GM18498 (cell line): ENCODE measurements around the gene ACSBG1.

ENCODE experiments used
- ATAC-seq: cut with Tn5 transposase; IDR thresholded peaks from one replicate; pipeline ENCODE4 v1.9.1; 2021; ENCODE audit warnings: mild to moderate bottlenecking, moderate library complexity; ENCODE audit not compliant: unreplicated experiment

The ACSBG1 gene

DNA sequence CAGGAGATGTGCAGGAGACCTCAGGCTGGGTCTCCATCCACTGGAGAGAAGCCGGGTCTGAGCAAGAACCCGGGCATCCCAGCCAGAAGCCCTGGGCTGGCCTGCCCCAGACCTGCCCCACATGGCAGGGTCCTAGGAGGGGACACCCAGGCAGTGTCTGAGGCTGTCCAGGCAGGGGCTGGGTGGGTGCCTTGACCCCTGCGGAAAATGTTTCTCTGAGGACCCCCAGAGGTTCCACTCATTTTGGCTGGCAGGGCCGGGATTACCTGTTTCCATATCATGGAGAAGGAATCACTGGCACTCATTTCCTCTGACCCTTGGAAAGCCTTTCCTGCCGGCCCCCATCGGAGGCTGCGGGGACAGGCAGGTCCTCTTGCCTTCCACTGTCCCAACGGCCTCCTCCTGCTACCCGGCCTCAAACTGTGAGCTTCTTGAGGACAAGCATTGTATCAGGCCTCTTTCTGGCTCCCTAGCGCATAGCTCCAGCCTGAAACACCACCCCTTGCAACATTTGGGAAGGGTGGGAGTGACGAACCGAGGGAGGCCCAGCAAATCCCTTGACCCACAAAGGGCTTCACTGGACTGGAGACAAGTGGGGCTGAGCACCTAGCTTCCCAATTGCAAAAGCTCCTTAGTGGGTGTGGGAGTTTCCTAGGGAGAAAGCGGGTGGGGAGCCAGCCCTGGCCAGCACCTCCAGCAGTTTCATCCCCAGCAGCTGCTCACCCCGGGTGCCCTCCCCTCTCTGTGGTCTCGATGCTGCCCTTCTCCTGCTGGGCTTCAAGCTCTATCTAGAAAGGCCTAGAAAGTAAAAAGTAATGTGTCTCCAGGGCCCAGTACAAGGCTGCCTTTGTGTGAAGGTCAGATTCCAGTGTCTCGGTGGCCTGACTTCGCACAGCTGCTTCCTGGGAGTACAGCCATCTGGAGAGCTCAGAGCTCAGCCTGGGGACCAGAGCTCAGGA, 29.7 kb downstream of the ACSBG1 start:
- no peak for ATAC-seq

DNA sequence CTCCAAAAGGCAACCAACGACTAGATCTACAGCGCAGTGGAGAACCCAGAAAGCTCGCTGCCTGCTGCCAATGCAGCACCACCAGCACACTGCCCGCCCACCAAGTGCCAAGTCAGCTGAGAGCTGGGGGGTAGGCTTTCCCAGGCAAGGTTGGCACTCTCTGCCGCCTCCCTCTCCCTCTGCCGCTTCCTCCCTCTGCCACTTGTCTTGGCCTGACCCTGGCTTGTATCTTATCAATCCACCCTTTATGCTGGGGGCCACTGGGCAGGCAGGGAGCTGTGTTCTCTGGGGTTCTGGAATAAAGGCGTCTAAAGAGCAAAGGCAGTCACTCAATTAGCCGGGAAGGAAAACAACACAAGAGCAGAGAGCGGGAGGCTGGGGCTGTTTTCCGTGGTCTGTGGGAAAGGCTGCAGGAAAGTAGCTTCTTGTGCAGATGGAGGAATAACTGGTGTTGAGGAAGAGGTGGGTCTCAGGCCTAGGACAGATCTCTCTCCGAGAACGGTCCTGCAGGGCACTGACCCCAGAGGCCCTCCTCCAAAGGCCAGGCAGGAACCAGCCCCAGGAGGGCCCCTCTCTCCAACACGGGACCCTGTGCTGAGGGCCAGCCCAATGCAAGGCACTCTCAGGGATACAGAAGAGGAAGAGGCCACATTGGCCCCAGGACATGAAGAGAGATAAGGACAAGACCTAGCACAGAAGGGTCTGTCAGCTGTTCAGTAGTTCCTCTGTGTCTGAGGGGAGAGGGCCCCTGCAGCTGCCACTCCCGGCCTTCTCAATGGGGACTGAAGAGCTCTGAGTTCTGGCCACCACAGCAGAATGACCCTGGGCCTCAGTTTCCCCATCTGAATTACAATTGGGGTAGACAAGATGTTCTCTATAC, 30.8 kb downstream of the ACSBG1 start:
- no peak for ATAC-seq

DNA sequence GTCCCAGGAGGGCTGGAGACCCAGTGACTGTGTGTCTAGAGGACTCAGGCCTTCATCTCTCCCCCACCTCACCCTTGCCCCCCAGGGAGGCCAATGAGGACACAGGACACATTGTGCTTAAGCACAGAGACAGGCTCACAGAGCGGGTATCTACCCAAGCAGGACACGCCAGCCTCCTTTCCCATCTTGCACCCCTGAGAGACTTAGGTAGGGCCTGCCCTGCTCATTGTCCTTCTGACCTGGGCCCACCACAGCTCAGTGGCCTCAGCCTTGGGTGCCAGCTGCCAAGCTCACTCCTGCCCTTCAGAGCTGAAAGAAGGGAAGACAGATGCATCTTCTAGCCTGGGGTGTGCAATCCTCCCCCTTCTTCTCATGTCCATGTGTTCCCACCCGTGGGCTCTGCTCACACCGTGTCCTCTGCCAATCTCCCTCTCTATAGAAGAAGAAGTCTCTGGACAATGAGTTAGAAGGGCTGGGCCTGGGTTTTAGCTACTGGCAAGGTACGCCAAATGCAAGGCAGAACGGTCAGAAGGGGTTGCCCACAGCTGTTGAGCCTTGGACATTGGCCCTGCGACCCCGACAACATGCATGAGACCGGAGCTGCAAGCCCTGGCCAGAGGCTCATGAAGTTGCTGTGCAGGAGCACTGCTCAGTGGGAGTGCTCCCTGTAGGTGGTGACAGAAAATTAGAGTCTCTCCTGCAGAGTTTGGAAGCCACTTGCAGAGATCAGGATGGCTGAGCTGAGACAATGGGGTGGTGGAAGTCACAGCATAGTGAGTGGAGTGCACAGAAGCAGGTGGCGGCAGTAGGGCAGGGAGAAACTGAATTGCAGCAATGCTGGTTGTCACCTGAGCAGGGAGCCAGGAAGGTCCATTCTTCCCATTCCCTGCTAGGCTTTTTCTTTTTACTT, 32.8 kb downstream of the ACSBG1 start:
- ATAC-seq, result no peak

DNA sequence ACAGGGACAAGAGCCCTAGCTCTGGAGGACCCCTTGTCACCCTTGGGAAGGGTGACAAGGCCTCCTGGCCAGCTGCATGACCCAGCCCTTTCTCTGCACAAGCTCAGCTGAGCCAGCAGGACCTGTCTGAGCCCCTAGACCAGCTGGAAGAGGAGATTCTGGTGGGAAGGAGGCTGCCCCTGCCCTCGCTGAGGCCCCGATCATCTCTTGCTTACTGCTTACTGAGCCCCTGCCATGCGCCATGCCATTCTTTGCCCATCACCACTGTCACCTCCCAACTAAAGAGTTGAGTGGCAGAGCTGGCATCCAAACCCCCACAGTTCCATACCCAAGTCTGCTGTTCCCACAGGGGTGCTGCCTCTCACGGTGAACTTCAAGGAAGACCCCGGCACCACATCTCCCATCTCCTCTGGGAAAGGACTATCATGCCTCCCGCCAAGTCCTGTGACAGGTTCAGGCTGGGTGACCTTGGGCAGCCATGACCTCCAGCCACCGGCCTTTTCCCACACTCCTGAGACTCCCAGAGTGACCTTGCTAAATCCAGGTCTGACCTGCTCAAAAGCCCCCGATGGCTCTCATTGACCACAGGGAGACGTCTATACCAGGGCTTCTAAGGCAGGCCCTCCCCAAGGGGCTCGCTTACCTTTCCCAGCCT, 34.0 kb downstream of the ACSBG1 start:
- ATAC-seq, result no peak

DNA sequence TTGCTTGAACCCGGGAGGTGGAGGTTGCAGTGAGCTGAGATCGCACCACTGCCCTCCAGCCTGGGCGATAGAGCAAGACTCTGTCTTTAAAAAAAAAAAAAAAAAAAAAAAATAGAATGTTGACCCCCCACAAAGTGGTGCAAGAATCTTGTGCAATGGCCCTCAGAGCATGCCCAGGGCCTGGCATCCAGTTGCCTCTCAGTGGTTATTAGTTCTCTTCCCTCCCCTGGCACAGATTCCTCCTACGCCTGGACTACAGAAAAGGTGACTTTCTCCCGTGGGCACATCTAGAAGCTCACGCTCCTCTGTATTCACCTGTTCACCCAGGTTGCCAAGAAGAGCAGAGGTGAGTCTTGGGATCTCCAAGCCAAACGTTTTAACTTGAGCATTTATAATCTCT, 36.7 kb downstream of the ACSBG1 start:
- ATAC-seq, result no peak

DNA sequence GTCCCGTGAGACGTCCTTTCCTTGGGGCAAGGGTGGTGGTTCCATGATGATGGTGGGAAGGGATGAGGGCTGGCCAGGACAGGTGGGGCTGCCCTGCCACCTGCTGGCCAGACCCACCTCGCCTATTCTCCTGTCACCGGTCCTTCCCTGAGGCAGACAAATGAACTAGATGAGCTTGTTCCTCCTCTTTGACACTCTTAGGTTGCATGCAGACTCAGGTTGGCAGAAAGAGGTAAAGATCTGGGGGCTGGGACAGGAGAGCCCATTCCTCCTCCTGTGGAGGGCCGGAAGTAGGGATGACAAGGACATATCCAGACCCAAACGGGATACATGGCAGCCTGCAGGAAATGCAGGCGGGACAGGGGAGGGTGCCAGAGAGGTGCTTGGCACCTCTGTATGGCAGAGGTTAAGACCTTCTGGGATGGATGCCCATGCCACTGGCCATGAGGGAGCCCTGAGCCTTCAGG, 38.6 kb downstream of the ACSBG1 start:
- ATAC-seq, result no peak

DNA sequence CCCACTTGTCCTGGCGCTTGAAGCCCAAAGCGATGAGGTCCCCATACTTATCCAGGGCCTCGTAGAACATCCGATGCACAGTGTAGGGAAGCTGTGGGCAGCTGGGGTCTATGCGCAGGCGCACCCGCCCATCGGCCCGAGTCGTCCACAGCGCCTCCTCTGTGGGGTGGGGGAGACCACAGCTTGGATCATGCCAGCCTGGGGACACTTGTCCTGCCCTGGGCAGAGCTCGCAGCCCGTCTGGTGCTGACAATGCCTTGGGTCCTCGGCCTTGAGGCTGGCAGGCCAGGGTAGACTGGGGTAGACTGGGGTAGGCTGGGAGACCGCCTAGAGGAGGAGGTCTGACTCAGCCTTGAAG, 39.8 kb downstream of the ACSBG1 start:
- no peak for ATAC-seq

DNA sequence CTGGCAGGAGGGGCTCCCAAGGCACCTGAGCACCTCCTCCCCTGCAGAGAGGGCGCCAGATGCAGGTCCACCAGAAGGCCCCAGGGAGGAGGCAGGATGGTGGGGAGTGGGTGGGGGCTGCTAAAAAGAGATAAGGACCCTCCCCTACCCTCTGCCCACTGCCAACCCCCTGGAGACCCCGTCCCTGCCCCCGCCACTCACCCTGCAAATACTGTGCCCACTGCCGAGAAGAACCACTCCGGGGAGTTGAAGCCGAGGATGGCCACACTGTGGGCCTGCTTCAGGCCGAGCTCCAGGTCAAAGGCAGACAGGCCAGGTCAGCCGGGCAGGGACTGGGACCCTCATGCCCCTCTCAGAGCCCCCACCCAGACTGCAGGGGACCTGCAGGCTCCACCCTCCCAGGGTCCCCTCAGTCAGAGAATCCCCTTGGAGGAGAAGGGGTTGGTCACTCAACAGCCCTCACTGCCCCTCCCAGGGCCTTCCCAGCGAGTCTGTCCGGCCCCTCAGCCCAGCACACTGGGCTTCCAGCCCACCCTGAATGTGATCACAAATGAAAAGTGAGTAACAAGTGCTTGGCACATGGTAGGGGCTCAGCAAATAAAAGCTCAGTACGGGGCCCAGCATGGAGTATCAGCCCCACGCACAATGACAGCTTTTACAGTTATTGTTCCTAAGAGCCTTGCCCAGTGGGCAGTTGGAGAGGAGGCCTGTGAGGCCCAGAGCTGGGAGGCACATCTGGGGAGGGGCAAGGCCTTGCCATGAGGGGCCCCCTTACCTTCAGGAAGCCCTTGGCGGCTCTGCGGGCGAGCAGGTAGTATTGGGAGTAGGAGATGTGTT, 40.4 kb downstream of the ACSBG1 start:
- no peak for ATAC-seq

DNA sequence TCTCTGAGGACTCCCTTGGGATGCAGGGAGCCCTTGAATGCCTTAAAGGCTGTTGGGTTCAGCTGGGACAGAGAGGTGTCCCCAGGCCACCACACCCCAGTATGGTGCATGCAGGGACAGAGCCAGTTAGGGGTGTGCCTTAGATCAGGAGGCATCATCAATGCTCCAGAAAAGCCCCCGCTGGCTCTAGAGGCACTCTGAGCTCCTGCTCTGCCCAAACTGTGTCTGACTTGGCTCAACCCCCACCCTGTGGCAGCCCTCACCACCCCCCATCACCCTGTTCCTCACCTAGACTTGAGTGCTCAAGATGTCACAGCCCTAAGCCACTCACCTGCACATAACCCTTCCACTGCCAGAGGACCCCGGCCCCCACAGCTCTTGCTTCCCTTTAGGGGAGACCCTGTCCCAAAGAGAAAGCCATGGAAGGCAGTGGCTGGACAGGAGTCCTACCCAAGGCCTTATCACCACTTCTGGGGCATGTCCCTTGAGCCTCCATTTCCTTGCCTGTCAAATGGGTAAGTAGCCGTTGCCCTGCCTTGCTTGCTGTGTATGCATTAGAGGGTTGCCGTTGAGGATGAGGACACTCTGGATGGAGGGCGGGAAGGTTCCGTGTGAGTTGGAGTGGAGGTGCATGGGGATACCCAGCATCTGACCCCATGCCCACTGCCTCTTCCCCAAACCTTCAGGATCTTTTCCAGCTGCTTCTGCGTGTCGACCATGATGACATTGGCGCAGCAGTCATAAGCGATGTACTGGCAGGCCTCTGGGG, 41.4 kb downstream of the ACSBG1 start:
- no peak for ATAC-seq

DNA sequence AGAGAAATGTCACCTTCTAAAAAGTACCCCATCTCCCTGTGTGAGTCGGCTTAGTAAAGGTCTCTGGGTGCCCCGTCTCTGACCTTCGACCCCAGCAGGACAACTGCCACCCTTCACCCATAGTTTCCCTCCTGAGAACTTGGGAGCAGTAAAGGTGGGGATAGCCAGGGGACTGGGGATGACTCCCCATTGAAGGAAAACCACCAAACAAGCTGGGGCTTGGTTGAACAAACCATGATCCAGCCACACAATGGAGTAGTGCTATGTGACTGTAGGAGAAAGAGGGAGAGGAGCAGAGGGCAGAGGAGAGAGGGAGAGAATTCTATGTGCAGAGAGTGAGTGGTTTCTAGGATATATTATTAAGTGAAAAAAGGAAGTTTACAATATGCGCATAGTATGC, 51.5 kb downstream of the ACSBG1 start:
- no peak for ATAC-seq

DNA sequence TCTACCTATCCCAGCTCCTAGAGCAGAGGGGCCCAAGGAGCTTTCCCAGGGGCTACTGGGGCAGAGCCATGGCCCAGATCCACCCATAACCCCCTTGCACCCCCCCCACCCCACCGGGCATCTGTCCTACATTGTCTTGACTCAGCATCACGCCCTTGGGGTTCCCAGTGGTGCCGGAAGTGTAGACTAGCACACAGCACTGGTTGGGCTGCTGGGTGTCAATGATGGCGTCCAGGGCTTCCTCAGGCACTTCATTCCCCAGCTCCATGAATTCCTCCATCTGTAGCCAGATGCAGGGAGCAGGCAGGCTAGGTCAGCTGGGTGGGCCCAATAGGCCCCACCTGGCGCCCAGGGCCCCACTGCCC, 52.0 kb downstream of the ACSBG1 start:
- no peak for ATAC-seq

DNA sequence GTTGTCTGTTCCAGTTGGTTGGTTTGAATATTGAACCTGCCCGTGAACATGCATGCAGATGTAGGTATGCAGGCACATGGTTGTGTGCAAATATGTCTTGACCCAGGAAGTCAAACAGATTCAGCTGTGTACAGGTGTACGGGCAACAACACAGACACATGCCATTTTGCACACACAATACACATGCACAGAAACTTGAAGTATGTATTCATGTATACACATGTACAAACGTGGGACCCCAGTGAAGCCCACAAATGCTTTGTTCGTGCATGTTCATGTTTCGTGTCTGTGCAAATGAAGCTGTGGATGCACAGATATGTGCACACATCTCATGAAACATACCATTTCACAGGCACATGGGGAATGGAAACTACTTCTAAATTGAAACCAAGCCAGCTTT, 54.5 kb downstream of the ACSBG1 start:
- ATAC-seq, result no peak

DNA sequence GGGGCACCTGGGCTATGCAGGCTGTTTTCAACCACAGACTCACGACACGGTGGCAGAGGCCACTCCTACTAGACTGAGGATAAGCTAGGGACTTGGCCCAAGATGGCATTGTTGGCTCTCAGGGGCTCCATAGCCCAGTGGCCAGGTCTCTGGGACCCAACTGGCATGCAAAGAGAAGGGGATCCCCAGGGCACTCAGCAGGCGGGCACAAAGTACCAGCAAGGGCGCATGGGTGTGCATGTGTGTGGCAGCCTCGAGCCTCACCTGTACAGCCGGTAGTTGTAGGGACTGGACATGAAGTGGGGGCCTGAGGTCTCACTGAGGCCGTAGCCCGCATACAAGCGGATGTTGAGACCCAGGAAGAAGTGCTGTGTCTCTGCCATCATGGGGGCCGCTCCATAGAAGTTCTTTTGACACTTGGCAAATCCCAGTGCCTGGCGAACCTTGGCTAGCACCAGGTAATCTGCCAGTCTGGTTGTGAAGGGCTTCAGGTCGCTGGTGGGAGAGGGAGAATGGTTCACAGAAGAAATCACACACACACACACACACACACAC, 55.0 kb downstream of the ACSBG1 start:
- ATAC-seq, result no peak

DNA sequence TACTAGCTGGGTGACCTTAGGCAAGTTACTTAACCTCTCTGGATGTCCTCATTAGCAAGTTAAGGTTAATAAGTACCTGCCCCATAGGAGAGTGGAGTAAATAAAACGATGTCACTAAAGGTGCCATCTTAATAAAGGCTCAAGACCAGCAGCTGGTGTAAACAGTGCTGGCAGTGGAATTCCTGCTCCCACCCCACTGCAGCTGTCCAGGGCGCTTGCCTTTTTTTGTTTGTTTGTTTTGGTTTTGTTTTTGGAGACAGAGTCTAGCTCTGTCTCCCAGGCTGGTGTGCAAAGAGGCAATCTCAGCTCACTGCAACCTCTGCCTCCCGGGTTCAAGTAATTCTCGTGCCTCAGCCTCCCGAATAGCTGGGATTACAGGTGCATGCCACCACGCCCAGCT, 56.3 kb downstream of the ACSBG1 start:
- no peak for ATAC-seq

DNA sequence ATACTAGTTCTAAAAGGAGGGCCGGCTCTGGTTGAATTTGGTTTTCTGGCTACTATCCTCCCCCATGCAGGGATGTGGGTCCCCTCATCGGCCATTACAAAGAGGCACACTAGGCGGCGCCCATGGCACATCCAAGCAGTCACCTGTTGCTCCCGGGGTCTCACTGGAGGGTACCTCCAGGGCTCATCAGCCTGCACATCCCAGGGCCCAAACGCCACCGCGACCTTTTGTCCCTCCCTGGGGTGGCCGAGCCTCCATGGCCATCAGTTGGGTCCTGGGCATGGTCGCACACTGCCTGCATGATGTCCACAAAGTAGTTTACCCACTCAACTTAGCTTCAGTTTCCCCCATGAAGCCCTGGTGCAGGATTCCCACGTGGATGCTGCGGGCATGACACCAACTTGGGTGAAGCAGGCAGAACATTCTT, 56.9 kb downstream of the ACSBG1 start:
- ATAC-seq, result no peak

DNA sequence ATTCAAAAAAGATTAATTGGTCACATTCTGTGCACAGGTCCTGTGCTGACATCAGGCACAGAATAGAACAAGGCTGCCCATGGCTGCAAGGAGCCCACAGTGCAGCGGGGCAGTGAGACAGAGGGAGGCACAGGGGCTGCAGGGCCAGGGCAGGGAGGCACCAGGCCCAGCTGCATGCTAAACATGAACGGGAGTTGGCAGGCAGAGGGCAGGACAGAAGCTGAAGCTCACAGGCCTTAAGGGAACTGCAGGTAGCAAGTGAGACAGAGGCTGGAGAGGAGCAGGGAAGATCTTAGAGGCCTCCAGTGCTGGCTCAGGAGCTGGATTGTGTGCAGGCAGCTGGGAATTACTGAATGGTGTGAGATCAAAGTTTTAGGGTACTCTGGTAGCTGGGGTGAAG, 59.0 kb downstream of the ACSBG1 start:
- ATAC-seq, result no peak

DNA sequence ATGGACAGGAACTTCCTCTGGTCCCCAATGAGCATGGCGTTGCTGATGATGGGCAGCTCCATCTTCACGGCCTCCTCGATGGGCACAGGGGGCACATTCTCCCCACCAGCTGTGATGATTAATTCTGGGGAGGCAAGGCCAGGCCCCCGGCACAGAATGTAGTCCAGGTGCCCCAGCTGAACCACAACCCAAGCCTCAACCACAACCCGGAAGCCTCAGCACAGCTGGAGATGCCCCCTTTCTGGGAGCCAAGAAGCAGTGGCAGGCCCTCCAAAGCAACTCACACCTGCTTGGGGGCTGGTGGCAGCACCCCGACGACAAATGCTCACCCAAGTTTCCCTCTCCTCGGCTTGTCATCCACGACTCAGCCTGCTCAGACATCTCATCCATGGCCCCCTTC, 60.0 kb downstream of the ACSBG1 start:
- ATAC-seq, result no peak

DNA sequence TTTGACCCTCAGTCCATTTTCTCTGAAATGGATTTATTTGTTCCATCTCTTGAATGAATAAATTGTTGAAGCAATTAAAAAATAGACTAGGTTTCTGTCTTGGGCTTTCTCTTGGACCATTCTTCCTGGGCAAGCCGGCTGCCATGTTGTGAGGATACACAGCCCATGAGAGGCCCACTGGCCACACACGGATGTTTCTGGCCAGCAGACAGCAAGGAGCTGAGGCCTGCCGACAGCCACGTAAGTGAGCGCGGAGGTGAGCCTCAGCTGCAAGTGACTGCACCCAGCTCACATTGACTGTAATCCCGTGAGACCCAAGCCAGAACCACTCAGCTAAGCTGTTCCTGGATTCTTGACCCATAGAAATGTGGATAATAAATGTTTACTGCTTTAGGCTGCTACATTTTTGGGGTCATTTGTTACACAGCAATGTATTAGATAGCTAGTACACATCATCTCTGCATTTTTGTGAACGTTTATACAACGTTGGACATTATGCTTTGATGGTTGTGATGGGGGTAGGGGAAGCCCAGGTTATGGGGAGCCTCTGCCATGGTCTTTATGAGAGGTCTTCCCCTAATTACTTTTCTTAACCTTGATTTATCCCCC, 62.4 kb downstream of the ACSBG1 start:
- no peak for ATAC-seq
